Measurements from ENCODE around the gene ERICH3. TPM values are rescaled to one million over a fixed set of nuclear protein-coding genes. Genes with fewer than 3 reads are reported as not detected.

ERICH3 gene
- polyA plus RNA-seq, 1 donor from 2014 or later = 0.27 TPM

GRCh38 chr1:74571493-74571800, 102.1 kb downstream of the ERICH3 start:
- Histone ChIP-seq H4K20me1 (ENCODE audit: insufficient read depth) (no peaks in the 10 kb centered on the region), H3K27ac (ENCODE audit: low read length) (no peak overlapping the region), H3K9me2 (ENCODE audit: insufficient read depth, low read length) (no peaks in the 10 kb centered on the region), H3F3A (ENCODE audit: insufficient read depth, low read length, poor library complexity, severe bottlenecking) (no peaks in the 10 kb centered on the region), H2AFZ (ENCODE audit: low read depth, low read length) (no peak overlapping the region), H3K36me3 (ENCODE audit: insufficient read depth, low read length) (no peaks in the 10 kb centered on the region), H3K4me3 (ENCODE audit: low read length) (no peak overlapping the region), H3K9me3 (ENCODE audit: low read length) (no peaks in the 10 kb centered on the region), H3K79me2 (replicated peaks; ENCODE audit: insufficient read depth, low read length) (no peaks in the 10 kb centered on the region), H3K4me2 (ENCODE audit: low read length) (no peak overlapping the region), H3K27me3 (ENCODE audit: insufficient read depth, low read depth, low read length) (no peaks in the 10 kb centered on the region), H3K9ac (ENCODE audit: low read length) (no peak overlapping the region)
- TF ChIP-seq SMC3 (conservative IDR thresholded peaks at IDR 0.05; ENCODE audit: poor library complexity) (no peak), EZH2 (IDR thresholded peaks at IDR 0.05; ENCODE audit: borderline replicate concordance, insufficient read depth, low read length, poor library complexity, severe bottlenecking) (no peak), RAD21 (conservative IDR thresholded peaks at IDR 0.05) (no peak), MXI1 (conservative IDR thresholded peaks at IDR 0.05; ENCODE audit: poor library complexity, severe bottlenecking) (no peak), POLR2AphosphoS5 (IDR thresholded peaks at IDR 0.05) (no peak), REST (IDR thresholded peaks at IDR 0.05; ENCODE audit: borderline replicate concordance) (no peak), CTCF (IDR thresholded peaks at IDR 0.05; ENCODE audit: poor library complexity, severe bottlenecking) (no peak), EP300 (conservative IDR thresholded peaks at IDR 0.05; ENCODE audit: poor library complexity, severe bottlenecking) (no peak), TAF1 (IDR thresholded peaks at IDR 0.05; ENCODE audit: low read depth) (no peak)

- Histone ChIP-seq H3K4me3 (ENCODE audit: low read length) (no peak overlapping the region), H3K36me3 (ENCODE audit: insufficient read depth, low read length) (no peaks in the 10 kb centered on the region), H3K9me3 (ENCODE audit: low read length) (no peaks in the 10 kb centered on the region), H4K20me1 (ENCODE audit: insufficient read depth) (no peaks in the 10 kb centered on the region), H3K9ac (ENCODE audit: low read length) (no peak overlapping the region), H3K9me2 (ENCODE audit: insufficient read depth, low read length) (no peaks in the 10 kb centered on the region), H3K27me3 (ENCODE audit: insufficient read depth, low read depth, low read length) (no peaks in the 10 kb centered on the region), H2AFZ (ENCODE audit: low read depth, low read length) (no peak overlapping the region), H3K4me2 (ENCODE audit: low read length) (no peak overlapping the region), H3K27ac (ENCODE audit: low read length) (no peak overlapping the region), H3K79me2 (replicated peaks; ENCODE audit: insufficient read depth, low read length) (no peaks in the 10 kb centered on the region), H3F3A (ENCODE audit: insufficient read depth, low read length, poor library complexity, severe bottlenecking) (no peaks in the 10 kb centered on the region)
- TF ChIP-seq REST (IDR thresholded peaks at IDR 0.05; ENCODE audit: borderline replicate concordance) (no peak), CTCF (IDR thresholded peaks at IDR 0.05; ENCODE audit: poor library complexity, severe bottlenecking) (no peak), RAD21 (conservative IDR thresholded peaks at IDR 0.05) (no peak), SMC3 (conservative IDR thresholded peaks at IDR 0.05; ENCODE audit: poor library complexity) (no peak), TAF1 (IDR thresholded peaks at IDR 0.05; ENCODE audit: low read depth) (no peak), EP300 (conservative IDR thresholded peaks at IDR 0.05; ENCODE audit: poor library complexity, severe bottlenecking) (no peak), EZH2 (IDR thresholded peaks at IDR 0.05; ENCODE audit: borderline replicate concordance, insufficient read depth, low read length, poor library complexity, severe bottlenecking) (no peak), MXI1 (conservative IDR thresholded peaks at IDR 0.05; ENCODE audit: poor library complexity, severe bottlenecking) (no peak), POLR2AphosphoS5 (IDR thresholded peaks at IDR 0.05) (no peak)
These were observed 102.6 kb downstream of the ERICH3 start for GRCh38 chr1:74570797-74571492.

Measured in neural cell (in vitro differentiated cells).